Skin epidermis (tissue), 12 donors: ENCODE data around the gene SUN3.
"Not testable (repeated sequence)": the region's sequence is repeated elsewhere in the genome, so short reads cannot be mapped to it uniquely, and the experiment has no call there.

Experiments used
- H3K27ac ChIP-seq, 21 experiments: fragments of 200-600 bp; sonication (generic) in 11 of 21; one replicate each; pipeline ENCODE4 v1.5.0; 2020; ENCODE audit warnings: mild to moderate bottlenecking in 3 of 21, inconsistent platforms in 2 of 21, moderate library complexity in 2 of 21
- H3K4me3 ChIP-seq, 7 experiments: fragments of 200-600 bp; sonication (generic) in 2 of 7; one replicate each; pipeline ENCODE4 v1.5.0; 2020; ENCODE audit warnings: inconsistent platforms in 2 of 7, mild to moderate bottlenecking in 2 of 7, moderate library complexity in 1 of 7

Gene SUN3

DNA sequence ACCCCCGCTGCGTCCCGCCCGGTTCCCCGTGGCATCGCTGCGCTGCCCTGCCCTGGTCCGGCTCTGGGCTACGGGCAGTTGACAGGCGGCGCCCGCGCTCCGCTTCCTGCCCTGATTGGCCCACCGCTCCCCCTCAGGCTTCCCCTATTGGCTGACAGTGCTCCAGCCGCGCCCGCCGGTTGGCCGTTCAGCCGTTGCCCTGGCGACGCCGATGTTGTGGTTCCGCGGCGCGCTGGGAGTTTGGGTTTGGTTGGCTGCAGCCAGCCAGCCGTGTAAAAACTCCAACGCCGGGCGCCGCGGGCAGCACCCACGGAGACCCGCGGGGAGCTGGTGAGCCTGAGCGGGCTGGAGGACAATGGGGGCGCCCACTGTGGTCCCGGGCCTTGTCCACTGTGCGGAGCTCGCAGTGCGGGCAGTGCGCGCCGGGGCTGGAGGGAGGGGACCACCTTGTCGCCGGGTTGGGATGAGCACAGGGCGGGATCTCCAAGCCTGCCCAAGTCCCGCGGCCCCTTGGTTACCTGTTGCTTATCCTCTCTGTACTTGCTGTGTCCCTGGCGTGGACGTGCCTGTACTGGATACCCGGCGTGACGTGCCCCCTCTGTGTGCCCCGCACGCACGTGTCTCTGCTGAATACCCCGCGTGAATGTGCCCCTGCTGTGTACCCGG, 6.5 kb upstream of the SUN3 start, which contains the start of gene C7orf57:
Gene C7orf57, plus strand, starts transcription at position 243 of the 666 bp plus-strand sequence. CDS start 766 bp downstream, outside the sequence.
- no peak within 1 kb of the TSS for H3K27ac ChIP-seq
- H3K4me3 ChIP-seq = peak within 1 kb of the TSS; percentile 26 to 50 (median 42)

DNA sequence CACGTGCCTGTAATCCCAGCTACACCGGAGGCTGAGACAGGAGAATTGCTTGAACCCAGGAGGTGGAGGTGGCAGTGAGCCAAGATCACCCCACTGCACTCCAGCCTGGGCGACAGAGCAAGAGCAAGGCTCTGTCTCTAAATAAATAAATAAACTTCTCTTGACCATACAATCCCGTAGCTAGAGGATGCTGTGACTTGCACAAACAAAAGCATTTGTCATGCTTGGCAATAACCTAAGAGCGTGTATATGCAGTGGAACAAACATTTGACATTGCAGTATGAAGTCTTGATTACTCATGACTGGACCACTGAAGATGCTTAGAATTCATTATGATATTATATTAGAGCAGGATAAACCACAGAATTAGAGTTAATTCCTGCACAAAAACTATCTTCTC, 5.0 kb upstream of the SUN3 start:
- H3K4me3 ChIP-seq = no peak overlapping the region
- no peak overlapping the region for H3K27ac ChIP-seq

DNA sequence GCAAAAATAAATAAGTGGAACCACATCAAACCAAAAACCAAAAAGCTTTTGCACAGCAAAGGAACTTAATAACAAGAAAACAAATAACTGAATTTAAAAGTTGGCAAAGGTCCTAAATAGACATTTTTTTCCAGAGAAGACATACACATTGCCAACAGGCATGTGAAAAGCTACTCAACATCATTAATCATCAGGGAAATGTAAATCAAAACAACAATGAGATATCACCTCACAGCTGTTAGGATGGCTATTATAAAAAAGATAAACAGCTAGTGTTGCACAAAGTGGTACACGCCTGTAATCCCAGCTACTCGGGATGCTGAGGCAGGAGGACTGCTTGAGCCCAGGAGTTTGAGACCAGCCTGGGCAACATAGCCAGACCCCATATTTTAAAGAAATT, 2.2 kb upstream of the SUN3 start:
- H3K4me3 ChIP-seq = no peak overlapping the region
- no peak overlapping the region for H3K27ac ChIP-seq

DNA sequence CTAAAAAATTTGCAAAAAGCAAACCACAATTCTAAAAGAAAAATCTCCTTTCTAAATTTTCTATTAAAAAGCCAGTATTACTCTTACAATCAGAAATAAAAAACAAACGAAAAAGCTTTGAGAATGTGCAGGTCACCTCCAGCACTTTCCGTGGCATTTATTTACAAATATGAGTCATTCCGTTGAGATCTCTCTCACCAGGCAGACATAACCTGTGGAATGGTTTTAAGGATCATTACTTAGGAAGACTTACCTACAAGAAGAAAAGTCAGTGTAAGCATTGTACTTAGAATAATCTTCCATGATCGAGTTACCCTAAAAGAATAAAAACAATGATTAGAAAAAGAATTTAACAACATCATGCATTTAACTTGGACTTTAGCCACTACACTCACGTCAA, 3.3 kb downstream of the SUN3 start:
- Histone ChIP-seq H3K27ac (no peak overlapping the region), H3K4me3 (no peak overlapping the region)

DNA sequence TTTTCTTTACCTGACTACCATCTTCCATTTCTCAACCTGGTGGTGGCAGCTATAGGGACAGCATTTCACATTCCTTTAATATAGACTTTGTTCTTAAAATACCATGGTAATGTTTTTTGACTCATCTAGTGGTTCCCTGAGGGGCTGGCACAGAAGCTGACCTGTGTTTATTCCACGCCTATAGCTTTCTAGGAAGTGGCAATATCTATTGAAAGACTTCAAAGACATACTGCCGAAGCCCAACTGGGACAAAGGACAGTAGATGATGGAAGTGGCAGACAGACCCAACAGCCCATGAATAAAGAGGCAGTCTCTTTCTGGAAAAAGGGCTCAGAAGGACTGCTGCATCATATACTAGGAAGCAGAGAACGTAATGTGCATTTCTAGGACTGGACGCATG, 11.2 kb downstream of the SUN3 start:
- Histone ChIP-seq H3K4me3 (no peak overlapping the region), H3K27ac (no peak overlapping the region)

DNA sequence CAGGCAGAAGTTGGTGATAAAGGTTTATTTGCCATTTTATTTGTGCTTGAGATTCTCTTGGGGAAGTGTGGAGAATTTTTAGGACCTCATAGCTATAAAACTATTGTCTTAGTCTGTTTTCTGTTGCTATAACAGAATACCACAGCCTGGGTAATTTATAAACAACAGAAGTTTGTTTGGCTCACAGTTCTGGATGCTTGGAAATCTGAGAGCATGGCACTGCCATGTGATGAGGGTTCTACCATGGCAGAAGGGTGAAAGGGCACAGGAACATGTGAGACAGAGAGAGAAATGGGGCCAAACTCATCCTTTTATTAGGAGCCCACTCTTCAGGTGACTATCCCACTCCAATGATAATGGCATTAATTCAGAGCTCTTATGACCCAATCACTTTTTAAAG, 12.3 kb downstream of the SUN3 start:
- Histone ChIP-seq H3K27ac (no peak overlapping the region), H3K4me3 (no peak overlapping the region)

DNA sequence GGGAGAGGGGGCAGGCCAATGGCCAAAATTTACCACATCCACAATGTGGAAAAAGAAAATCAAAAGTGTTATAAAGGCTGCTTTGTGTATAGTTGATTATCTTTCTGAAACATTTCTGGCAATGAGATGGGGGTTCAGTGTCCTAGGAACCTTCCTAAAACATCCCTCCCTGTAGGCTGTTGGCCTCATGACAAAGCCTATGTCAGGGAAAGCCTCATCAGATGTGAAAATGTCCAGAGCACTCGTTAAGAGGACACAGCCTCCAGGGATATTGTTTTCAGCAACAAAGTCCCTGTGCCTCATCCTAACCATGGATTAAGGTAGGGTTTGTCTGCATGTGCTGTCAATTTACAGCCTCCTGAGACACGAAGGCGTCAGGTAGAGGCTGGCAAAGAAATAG, 17.0 kb downstream of the SUN3 start:
- Histone ChIP-seq H3K27ac (no peak overlapping the region), H3K4me3 (no peak overlapping the region)

DNA sequence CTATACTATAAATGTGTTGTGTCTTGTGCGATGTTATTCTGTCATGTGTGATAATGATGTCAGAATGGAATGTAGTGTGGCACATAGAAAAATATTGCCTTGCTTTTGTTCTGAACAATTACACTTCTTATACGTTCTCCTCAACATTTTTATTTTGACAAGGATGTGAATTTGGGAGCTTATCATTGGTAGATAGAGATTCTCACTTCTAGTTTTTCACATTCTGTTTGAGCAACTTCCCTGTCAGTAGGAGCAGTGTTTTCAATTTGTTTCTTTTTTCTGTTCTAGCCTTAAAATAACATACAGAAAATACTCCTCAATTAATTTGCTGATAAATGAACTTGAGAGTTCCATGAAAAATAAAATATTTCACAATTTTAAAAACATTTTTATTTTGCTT, 17.6 kb downstream of the SUN3 start:
- H3K27ac ChIP-seq = no peak overlapping the region
- no peak overlapping the region for H3K4me3 ChIP-seq

DNA sequence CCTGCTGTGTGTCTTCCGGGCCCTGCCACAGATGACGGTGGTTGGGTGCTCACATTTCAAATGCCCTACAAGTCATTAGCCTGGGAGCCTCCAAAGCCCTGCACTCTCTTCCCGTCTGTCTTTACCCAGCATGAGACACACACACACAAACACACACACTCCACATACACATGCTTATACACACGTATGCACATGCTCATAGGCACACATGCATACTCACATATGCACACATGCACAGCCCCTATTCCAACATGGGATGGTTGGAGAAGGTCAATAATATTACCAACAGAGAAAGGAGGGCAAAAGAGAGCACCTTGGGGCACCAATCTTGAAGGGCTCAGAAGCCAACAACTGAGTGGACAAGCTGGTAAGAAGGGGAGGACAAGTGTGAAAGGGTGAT, 19.0 kb downstream of the SUN3 start:
- no peak overlapping the region for H3K4me3 ChIP-seq
- no peak overlapping the region for H3K27ac ChIP-seq

DNA sequence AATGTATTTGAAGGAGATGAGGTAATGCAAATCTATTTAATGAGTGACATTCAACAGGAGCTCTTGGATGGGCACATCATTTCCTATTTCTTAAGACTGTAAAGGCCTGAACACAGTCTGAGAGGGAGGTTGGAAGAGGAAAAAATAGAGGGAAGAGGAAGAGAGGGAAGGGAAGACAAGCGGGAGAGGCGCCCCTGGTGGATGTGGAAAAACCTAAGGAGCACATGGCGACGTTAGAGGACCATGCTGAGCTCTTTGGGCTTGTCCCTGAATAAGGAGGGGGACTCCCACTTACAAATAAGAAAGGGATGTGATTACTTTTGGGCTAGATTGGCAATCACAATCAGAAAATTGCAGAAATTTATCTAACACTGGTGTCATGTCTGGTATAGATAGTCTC, 19.6 kb downstream of the SUN3 start:
- Histone ChIP-seq H3K4me3 (no peak overlapping the region), H3K27ac (no peak overlapping the region)

DNA sequence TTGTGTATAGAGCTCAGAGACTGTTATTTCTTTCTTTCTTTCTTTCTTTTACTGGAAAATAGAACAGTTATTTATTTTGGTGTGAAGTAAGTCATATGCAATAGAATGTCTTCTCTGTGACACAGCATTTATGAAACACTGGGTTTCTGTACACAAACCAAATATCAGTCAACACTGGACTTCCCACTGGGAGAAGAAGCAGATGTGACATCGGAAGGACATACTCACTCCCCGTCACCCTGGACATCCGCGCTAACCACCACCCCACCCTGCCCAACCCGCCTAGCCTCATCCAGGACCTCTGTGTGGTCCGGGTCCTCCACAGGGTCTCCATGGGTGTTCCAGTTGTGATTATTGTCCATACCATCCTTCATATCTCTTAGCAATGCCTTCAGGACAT, 22.0 kb downstream of the SUN3 start:
- H3K27ac ChIP-seq = no peak overlapping the region
- H3K4me3 ChIP-seq = no peak overlapping the region

DNA sequence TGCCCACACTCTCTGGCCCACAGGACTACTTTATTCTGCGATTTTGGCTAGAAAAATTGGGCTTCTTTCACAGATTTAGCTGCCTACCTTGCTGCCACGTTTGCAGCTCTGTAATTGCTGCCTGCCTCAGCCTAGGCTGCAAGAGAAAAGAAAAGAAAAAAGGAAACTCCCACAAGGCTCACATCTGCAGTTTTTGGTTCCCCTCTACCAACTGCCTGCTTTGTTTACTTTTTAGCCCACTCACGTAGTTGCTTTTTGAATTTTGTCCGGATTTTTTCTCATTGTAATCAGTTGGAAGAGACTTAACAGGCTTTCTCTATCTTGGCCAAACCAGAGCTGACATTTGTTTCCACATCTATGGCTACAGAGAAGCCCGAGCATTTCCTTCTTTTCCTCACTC, 24.3 kb downstream of the SUN3 start:
- Histone ChIP-seq H3K27ac (no peak overlapping the region), H3K4me3 (no peak overlapping the region)

DNA sequence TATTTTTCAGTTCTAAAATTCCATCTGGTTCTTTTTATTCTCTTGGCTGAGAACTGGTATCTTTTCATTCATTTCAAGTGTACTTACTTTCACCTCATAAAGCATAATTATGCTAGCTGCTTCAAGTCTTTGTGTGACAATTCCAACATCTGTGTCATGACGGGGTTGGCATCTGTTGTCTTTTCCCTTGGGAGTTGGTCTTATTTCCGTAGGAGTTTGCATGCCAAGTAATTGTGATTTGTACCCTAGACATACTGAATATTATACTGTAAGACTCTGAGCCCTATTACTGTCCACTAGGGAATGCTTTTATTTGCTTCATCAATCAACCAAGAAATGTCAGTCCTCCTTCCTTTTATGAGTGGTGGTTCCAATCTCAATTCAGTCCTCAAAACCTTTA, 24.9 kb downstream of the SUN3 start:
- H3K27ac ChIP-seq = no peak overlapping the region
- no peak overlapping the region for H3K4me3 ChIP-seq

DNA sequence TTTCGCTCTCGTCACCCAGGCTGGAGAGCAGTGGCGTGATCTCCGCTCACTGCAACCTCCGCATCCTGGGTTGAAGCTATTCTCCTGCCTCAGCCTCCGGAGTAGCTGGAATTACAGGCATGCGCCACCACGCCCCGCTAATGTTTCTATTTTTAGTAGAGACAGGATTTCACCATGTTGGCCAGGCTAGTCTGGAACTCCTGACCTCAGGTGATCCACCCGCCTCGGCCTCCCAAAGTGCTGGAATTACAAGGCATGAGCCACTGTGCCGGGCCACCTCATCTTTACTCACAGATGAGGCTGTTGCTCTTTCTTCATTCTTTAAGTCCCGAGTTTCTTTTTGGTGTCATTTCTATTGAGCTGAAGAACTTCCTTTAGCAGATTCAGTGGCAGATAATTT, 28.7 kb downstream of the SUN3 start:
- H3K4me3 ChIP-seq, H3K27ac ChIP-seq: not testable (repeated sequence)

DNA sequence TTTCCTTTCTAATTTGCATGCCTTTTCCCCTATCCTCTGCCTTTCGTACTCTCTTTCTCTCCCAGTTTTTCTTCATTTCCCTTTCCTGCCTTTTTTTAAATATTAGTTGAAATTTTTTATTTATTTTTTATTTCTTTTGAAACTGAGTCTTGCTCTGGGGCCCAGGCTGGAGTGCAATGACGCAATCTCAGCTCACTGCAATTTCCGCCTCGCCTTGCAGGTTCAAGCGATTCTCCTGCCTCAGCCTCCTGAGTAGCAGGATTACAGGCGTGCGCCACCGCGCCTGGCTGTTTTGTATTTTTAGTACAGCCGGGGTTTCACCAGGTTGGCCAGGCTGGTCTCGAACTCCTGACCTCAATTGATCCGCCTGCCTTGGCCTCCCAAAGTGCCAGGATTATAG, 29.5 kb downstream of the SUN3 start:
- H3K4me3 ChIP-seq = no peak overlapping the region
- H3K27ac ChIP-seq = no peak overlapping the region

DNA sequence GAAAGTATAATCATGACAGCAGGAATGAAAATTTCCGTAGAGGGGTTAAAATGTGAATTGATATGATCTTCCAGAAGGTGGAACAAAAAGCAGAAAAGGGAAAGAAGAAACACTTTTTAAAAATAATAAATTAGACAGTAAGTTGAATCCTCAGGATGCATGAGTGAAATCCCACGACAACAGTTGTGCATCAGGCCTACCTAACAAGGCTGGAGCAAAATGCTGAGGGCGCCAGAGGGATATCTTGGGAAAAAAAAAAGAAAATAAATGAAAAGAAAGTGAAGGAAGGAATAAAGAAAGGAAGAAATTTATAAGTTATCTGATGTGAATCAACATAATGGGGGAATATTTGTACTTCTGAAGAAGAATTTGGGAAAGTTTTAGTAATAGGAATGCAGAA, 36.5 kb downstream of the SUN3 start:
- H3K4me3 ChIP-seq = peak overlapping the region in 4 of 7 experiments; percentile 29 to 43 (median 40)
- peak overlapping the region in 13 of 21 experiments; percentile 3 to 83 (median 67) for H3K27ac ChIP-seq

DNA sequence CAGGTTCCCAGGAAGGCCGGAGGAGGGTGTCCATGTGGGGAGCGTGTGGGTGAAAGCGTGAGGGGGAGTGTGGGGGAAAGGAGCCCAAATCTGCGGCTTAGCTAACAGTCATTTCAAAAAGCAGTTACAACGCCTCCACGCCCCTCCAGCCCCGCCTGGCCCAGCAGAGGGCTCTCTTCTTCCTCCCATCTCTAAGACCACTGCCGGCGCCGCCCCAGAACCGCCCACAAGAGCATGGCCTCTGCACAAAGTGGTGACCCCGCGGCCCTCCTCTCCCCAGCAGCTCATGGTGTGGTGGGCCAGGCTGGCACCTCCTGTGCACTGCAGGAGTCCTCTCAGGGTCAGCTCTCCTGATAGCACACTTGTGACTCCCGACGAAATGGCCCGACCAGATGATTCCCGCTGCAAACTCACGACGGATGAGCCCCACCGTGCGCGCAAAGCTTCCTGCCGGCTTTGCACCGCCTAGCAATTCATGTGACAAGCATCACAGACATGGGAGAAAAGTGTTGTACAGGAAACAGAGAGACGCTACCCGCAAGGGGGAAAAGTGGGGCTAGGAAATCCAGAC, 37.1 kb downstream of the SUN3 start:
- H3K4me3 ChIP-seq = peak overlapping the region; percentile 29 to 43 (median 36)
- peak overlapping the region in 19 of 21 experiments; percentile 6 to 83 (median 44) for H3K27ac ChIP-seq

DNA sequence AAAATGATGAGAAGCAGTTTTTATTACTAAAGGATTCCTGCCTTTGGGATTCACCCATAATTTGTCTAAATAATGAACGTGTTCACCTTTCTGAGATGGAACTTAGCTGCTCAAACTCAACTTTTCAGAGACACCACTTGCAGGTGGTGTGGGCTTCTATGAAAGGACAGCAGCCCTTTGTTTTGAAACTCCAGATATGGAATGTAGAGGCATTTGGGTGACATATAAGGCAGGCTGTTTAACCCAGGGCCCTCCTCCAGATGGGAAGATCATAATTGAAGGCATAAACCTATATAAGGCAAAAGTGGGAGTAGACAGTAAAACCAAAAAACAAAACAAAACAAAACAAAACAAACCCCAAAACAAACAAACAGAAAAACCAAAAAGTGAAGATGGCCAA, 37.6 kb downstream of the SUN3 start:
- Histone ChIP-seq H3K27ac (peak overlapping the region in 18 of 21 experiments; percentile 6 to 83 (median 52)), H3K4me3 (peak overlapping the region in 5 of 7 experiments; percentile 29 to 43 (median 33))

DNA sequence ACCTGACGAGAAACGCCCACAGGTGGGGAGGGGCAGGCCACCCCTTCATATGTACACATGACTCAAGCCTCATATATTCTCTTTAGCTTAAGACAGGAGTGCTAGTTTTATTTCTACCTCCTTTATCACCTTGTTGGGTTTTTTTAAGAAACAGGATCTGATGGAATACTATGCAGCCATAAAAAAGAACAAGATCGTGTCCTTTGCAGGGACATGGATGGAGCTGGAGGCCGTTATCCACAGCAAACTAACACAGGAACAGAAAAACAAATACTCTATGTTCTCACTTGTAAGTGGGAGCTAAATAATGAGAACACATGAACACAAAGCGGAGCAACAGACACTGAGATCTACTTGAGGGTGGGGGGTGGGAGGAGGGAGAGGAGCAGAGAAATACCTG, 38.3 kb downstream of the SUN3 start:
- Histone ChIP-seq H3K27ac (no peak overlapping the region), H3K4me3 (no peak overlapping the region)

DNA sequence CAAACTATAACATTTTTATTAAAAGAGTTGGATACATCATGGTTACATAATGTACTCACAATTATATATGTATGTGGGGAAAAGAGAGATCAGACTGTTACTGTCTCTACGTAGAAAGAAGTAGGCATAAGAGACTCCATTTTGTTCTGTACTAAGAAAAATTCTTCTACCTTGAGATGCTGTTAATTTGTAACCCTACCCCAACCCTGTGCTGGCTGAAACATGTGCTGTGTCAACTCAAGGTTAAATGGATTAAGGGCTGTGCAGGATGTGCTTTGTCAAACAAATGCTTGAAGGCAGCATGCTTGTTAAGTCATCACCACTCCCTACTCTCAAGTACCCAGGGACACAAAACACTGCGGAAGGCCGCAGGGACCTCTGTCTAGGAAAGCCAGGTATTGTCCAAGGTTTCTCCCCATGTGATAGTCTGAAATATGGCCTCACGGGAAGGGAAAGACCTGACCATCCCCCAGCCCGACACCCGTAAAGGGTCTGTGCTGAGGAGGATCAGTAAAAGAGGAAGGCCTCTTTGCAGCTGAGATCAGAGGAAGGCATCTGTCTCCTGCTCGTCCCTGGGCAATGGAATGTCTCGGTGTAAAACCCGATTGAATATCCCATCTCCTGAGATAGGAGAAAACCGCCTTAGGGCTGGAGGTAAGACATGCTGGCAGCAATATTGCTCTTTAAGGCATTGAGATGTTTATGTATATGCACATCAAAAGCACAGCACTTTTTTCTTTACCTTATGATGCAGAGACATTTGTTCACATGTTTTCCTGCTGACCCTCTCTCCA, 39.1 kb downstream of the SUN3 start:
- H3K27ac ChIP-seq, H3K4me3 ChIP-seq: not testable (repeated sequence)
